H9 (cell line): ENCODE measurements around the gene CRYZ. TPM values are rescaled to one million over a fixed set of nuclear protein-coding genes. Genes with fewer than 3 reads are reported as not detected.
"Not testable (repeated sequence)": the region's sequence is repeated elsewhere in the genome, so short reads cannot be mapped to it uniquely, and the experiment has no call there.

Experiments used
- DNase-seq: peaks from one replicate; pipeline ENCODE4 v3.0.0-alpha.2; 2017
- H2AFZ ChIP-seq: one replicate; pipeline ENCODE4 v1.6.1; 2013; ENCODE audit warnings: mild to moderate bottlenecking, low read length, control low read depth, moderate library complexity
- H2AK5ac ChIP-seq: 2 replicates; pipeline ENCODE4 v1.6.1; 2013; ENCODE audit warnings: low read length, control low read depth, mixed read lengths; ENCODE audit not compliant: insufficient read length
- H2BK120ac ChIP-seq: one replicate; pipeline ENCODE4 v1.6.1; 2013; ENCODE audit warnings: low read depth, mild to moderate bottlenecking, low read length, control low read depth, inconsistent platforms; ENCODE audit not compliant: poor library complexity, severe bottlenecking
- H2BK12ac ChIP-seq: 2 replicates; pipeline ENCODE4 v1.6.1; 2013; ENCODE audit warnings: low read length, control low read depth, mixed read lengths, low read depth; ENCODE audit not compliant: insufficient read length
- H2BK15ac ChIP-seq: 2 replicates; pipeline ENCODE4 v1.6.1; 2013; ENCODE audit warnings: low read depth, low read length, control low read depth
- H2BK20ac ChIP-seq: one replicate; pipeline ENCODE4 v1.6.1; 2013; ENCODE audit warnings: low read depth, mild to moderate bottlenecking, low read length, control low read depth, inconsistent platforms; ENCODE audit not compliant: poor library complexity, severe bottlenecking
- H2BK5ac ChIP-seq: 2 replicates; pipeline ENCODE4 v1.6.1; 2013; ENCODE audit warnings: low read length, control low read depth, mixed read lengths; ENCODE audit not compliant: insufficient read length
- H3K14ac ChIP-seq: 2 replicates; pipeline ENCODE4 v1.6.1; 2013; ENCODE audit warnings: low read length, control low read depth; ENCODE audit not compliant: insufficient read depth
- H3K18ac ChIP-seq: 2 replicates; pipeline ENCODE4 v1.6.1; 2013; ENCODE audit warnings: low read depth, mild to moderate bottlenecking, mixed read lengths, low read length, control low read depth; ENCODE audit not compliant: insufficient read length
- H3K23ac ChIP-seq: 2 replicates; pipeline ENCODE4 v1.6.1; 2013; ENCODE audit warnings: low read length, control low read depth, mixed read lengths, low read depth; ENCODE audit not compliant: insufficient read length
- H3K23me2 ChIP-seq: 2 replicates; pipeline ENCODE4 v1.6.1; 2013; ENCODE audit warnings: low read depth, mild to moderate bottlenecking, mixed read lengths, low read length, control low read depth; ENCODE audit not compliant: insufficient read length, poor library complexity, severe bottlenecking
- H3K27ac ChIP-seq: 2 replicates; pipeline ENCODE4 v1.5.1; 2013; ENCODE audit warnings: low read length, control low read depth, mixed read lengths, low read depth; ENCODE audit not compliant: insufficient read length
- H3K27me3 ChIP-seq: 2 replicates; pipeline ENCODE4 v1.6.1; 2013; ENCODE audit warnings: low read length, control low read depth, inconsistent platforms; ENCODE audit not compliant: insufficient read depth
- H3K4ac ChIP-seq: 2 replicates; pipeline ENCODE4 v1.6.1; 2013; ENCODE audit warnings: low read depth, mild to moderate bottlenecking, control low read depth, inconsistent platforms, low read length, moderate library complexity
- H3K4me1 ChIP-seq: 2 replicates; pipeline ENCODE4 v1.6.1; 2013; ENCODE audit warnings: low read length, control low read depth, inconsistent platforms; ENCODE audit not compliant: insufficient read depth
- H3K4me2 ChIP-seq: 2 replicates; pipeline ENCODE4 v1.6.1; 2013; ENCODE audit warnings: low read length, control low read depth, mixed read lengths; ENCODE audit not compliant: insufficient read length, insufficient read depth
- H3K56ac ChIP-seq: 2 replicates; pipeline ENCODE4 v1.6.1; 2013; ENCODE audit warnings: low read depth, mild to moderate bottlenecking, mixed read lengths, low read length, control low read depth; ENCODE audit not compliant: insufficient read length
- H3K79me1 ChIP-seq: 2 replicates; pipeline ENCODE4 v1.6.1; 2013; ENCODE audit warnings: low read depth, mild to moderate bottlenecking, moderate library complexity, low read length, control low read depth, inconsistent platforms; ENCODE audit not compliant: insufficient read depth, poor library complexity, severe bottlenecking
- H3K79me2 ChIP-seq: 2 replicates; pipeline ENCODE4 v1.6.1; 2013; ENCODE audit warnings: low read length, control low read depth, inconsistent platforms; ENCODE audit not compliant: insufficient read depth
- H3K9ac ChIP-seq: 2 replicates; pipeline ENCODE4 v1.6.1; 2013; ENCODE audit warnings: low read length, control low read depth, mixed read lengths; ENCODE audit not compliant: insufficient read length; ENCODE audit errors: extremely low read depth
- H3K9me3 ChIP-seq: one replicate; pipeline ENCODE4 v1.6.1; 2013; ENCODE audit warnings: low read depth, low read length, inconsistent platforms; ENCODE audit not compliant: control insufficient read depth
- H3T11ph ChIP-seq: one replicate; pipeline ENCODE4 v1.6.1; 2013; ENCODE audit warnings: mild to moderate bottlenecking, low read length, control low read depth, inconsistent platforms
- H4K20me1 ChIP-seq: one replicate; pipeline ENCODE4 v1.6.1; 2013; ENCODE audit not compliant: control insufficient read depth, insufficient read length, insufficient read depth
- H4K5ac ChIP-seq: 2 replicates; pipeline ENCODE4 v1.6.1; 2013; ENCODE audit warnings: low read depth, mild to moderate bottlenecking, mixed read lengths, low read length, control low read depth; ENCODE audit not compliant: insufficient read length
- H4K8ac ChIP-seq: replicated peaks from 2 replicates; pipeline ENCODE4 v1.6.1; 2013; ENCODE audit warnings: low read length, control low read depth, mixed read lengths, low read depth; ENCODE audit not compliant: insufficient read length
- H4K91ac ChIP-seq: 2 replicates; pipeline ENCODE4 v1.6.1; 2013; ENCODE audit warnings: low read depth, mild to moderate bottlenecking, moderate library complexity, mixed read lengths, low read length, control low read depth; ENCODE audit not compliant: insufficient read length
- H3K27ac Mint-ChIP-seq, 3 experiments: 2 replicates in 2 of 3; 3 replicates in 1 of 3; pipeline ENCODE4 v1.8.0; 2020 to 2021; ENCODE audit warnings: mixed read lengths in 3 of 3, mild to moderate bottlenecking in 1 of 3, moderate library complexity in 1 of 3
- H3K27me3 Mint-ChIP-seq: 2 replicates; pipeline ENCODE4 v1.8.0; 2021; ENCODE audit warnings: low read depth, mild to moderate bottlenecking, moderate library complexity, mixed read lengths
- H3K36me3 Mint-ChIP-seq, 3 experiments: 2 replicates in 2 of 3; 3 replicates in 1 of 3; pipeline ENCODE4 v1.8.0; 2020 to 2021; ENCODE audit warnings: low read depth in 3 of 3, mixed read lengths in 3 of 3; ENCODE audit not compliant: insufficient read depth in 1 of 3
- H3K4me1 Mint-ChIP-seq, 2 experiments: 2 replicates each; pipeline ENCODE4 v1.8.0; 2020; ENCODE audit warnings: mixed read lengths in 2 of 2
- H3K4me3 Mint-ChIP-seq, 2 experiments: 2 replicates in 1 of 2; 3 replicates in 1 of 2; pipeline ENCODE4 v1.8.0; 2020 to 2021; ENCODE audit warnings: mild to moderate bottlenecking in 2 of 2, mixed read lengths in 2 of 2, moderate library complexity in 1 of 2
- H3K9me3 Mint-ChIP-seq, 2 experiments: 2 replicates in 1 of 2; 3 replicates in 1 of 2; pipeline ENCODE4 v1.8.0; 2020; ENCODE audit warnings: mild to moderate bottlenecking in 2 of 2, mixed read lengths in 2 of 2, moderate library complexity in 1 of 2
- WGBS: extraction: QIAGEN DNeasy Blood & Tissue Kit; methylation state at CpG from one replicate; pipeline ENCODE4 v1.1.7; 2013; ENCODE audit warnings: missing lambda C conversion rate, low lambda C conversion rate, mixed read lengths; ENCODE audit not compliant: insufficient read length; ENCODE audit errors: extremely low coverage; 5-methylcytosine and 5-hydroxymethylcytosine counted together
- total RNA-seq: library from RNA; stranded (reverse); gene quantifications from 2 replicates; pipeline ENCODE4 v1.2.1, GENCODE V29; 2021
- TF ChIP-seq, protein P1 (sequence below): fragments of 200-600 bp; sonication (generic); conservative IDR thresholded peaks from 3 replicates; pipeline ENCODE4 v1.8.0; 2021; ENCODE audit warnings: antibody characterized with exemption, mild to moderate bottlenecking

CRYZ gene
- total RNA-seq, 1 experiment from 2014 or later = 14.0 TPM

DNA sequence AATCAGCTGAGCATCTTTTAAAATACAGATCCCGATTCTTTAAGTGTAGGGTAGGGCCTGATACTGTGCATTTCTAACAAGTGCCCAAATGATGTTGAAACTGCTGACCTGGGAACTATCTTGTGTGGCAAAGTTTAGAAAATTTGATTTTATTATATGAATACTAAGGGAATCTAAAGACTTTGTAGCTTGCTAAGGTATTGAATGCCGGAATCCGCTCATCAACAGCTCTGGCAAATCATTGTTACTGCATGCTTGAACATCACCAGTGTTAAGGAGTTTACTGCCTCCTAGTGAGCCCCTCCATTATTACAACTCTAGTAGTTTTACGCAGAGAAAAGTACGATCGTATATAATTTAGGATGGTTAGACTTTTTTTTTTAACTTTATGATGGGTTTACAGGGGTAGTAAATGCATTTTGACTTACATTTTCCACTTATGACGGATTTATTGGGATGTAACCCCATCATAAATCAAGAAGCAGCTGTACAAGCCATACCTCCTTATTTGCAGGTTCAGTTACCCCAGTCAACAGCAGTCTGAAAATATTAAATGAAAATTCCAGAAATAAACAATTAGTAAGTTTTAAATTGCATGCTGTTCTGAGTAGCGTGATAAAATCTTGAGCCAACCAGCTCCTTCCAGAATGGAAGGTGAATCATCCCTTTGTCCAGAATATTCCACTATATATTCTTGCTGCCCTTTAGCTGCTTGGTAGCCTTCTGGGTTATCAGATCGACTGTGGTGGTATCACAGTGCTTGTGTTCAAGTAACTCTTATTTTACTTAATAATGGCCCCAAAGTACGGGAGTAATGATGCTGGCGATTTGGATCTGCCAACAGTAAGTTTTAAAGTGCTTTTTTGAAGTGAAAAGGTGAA lies 994 bp upstream of the CRYZ start:
- Histone ChIP-seq H3K4me2 (peak overlapping the region; percentile 49), H3K9me3 (peaks cover 5% of the 10 kb centered on the region), H3K56ac (no peak overlapping the region), H3K27me3 (no peaks in the 10 kb centered on the region), H4K5ac (no peak overlapping the region), H4K8ac (no peak overlapping the region), H2AFZ (no peak overlapping the region), H2BK120ac (no peak overlapping the region), H3K27ac (peak overlapping the region; percentile 94), H3K4me1 (no peaks in the 10 kb centered on the region; the same call in 1 of the 2 replicates), H3K23me2 (no peaks in the 10 kb centered on the region), H3K9ac (peak overlapping the region; percentile 94), H3K23ac (no peak overlapping the region), H4K20me1 (no peaks in the 10 kb centered on the region), H2AK5ac (no peak overlapping the region), H2BK15ac (no peak overlapping the region), H3T11ph (no peak overlapping the region), H3K18ac (peak overlapping the region; percentile 97), H4K91ac (no peak overlapping the region), H2BK5ac (no peak overlapping the region), H2BK12ac (no peak overlapping the region), H3K79me1 (no peaks in the 10 kb centered on the region), H3K79me2 (no peaks in the 10 kb centered on the region), H2BK20ac (no peak overlapping the region), H3K4ac (no peak overlapping the region), H3K14ac (no peak overlapping the region; the same call in 1 of the 2 replicates)
- TF ChIP-seq, protein P1, sequence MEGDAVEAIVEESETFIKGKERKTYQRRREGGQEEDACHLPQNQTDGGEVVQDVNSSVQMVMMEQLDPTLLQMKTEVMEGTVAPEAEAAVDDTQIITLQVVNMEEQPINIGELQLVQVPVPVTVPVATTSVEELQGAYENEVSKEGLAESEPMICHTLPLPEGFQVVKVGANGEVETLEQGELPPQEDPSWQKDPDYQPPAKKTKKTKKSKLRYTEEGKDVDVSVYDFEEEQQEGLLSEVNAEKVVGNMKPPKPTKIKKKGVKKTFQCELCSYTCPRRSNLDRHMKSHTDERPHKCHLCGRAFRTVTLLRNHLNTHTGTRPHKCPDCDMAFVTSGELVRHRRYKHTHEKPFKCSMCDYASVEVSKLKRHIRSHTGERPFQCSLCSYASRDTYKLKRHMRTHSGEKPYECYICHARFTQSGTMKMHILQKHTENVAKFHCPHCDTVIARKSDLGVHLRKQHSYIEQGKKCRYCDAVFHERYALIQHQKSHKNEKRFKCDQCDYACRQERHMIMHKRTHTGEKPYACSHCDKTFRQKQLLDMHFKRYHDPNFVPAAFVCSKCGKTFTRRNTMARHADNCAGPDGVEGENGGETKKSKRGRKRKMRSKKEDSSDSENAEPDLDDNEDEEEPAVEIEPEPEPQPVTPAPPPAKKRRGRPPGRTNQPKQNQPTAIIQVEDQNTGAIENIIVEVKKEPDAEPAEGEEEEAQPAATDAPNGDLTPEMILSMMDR = peak; percentile 73
- Mint-ChIP-seq H3K27ac (peak overlapping the region; percentile 99), H3K4me1 (peaks cover 9 to 32% of the 10 kb centered on the region in 2 experiments), H3K36me3 (peaks cover 16 to 37% (median 20%) of the 10 kb centered on the region in 3 experiments), H3K27me3 (no peaks in the 10 kb centered on the region; the same call in 1 of the 2 replicates), H3K9me3 (peaks cover 3 to 9% of the 10 kb centered on the region in 2 experiments; a peak in 3 of 5 replicates), H3K4me3 (peak overlapping the region; percentile 87 to 89)
- no CpG with 5 or more reads among the region's 11 CpGs for WGBS
- DNase-seq = no peak

DNA sequence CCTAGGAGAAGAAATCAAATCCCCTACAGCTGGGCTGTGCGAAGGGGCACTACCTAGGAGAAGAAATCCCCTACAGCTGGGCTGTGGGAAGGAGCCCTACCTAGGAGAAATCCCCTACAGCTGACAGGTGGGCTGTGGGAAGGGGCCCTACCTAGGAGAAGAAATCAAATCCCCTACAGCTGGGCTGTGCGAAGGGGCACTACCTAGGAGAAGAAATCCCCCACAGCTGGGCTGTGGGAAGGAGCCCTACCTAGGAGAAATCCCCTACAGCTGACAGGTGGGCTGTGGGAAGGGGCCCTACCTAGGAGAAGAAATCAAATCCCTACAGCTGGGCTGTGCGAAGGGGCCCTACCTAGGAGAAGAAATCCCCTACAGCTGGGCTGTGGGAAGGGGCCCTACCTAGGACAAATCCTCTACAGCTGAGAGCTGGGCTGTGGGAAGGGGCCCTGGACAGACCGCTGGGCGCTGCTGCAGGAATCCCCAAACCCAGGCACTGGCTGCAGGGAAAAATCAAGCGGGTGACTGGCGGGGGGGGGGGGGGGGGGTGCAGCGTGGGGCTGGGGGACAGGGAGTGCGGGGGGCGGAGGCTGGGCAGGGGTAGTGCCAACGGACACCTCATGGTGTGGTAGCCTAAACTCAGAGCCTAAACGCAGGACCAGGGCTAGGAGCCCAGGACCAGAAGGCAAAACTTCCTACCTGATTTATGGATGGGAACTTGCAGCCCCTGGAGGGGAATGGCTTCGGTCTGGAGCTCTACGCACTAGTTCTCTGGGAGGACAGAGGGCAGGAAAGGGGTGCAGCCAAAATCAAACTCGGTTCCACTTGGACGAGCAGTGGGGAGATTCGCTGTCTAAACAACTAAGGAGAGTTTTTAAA lies 541 bp downstream of the CRYZ start:
- H2AFZ ChIP-seq = peak overlapping the region; percentile 68
- no CpG with 5 or more reads among the region's 17 CpGs for WGBS

More for the DNA sequence above, 541 bp downstream of the CRYZ start:
- H4K5ac ChIP-seq, DNase-seq, H3K79me2 ChIP-seq, H2BK120ac ChIP-seq, H3K4me1 ChIP-seq, H3T11ph ChIP-seq, H4K8ac ChIP-seq, H2AK5ac ChIP-seq, H2BK12ac ChIP-seq, H3K56ac ChIP-seq, H4K91ac ChIP-seq, H4K20me1 ChIP-seq, H3K23me2 ChIP-seq, H2BK20ac ChIP-seq, H2BK15ac ChIP-seq, H3K27me3 Mint-ChIP-seq, H3K18ac ChIP-seq, H3K27ac ChIP-seq, H3K23ac ChIP-seq, H3K9me3 ChIP-seq, H3K27me3 ChIP-seq, H3K4ac ChIP-seq, H2BK5ac ChIP-seq, H3K79me1 ChIP-seq: not testable (repeated sequence)
- Histone ChIP-seq H3K9ac (peak overlapping the region; percentile 46), H3K14ac (peak overlapping the region; percentile 10; the same call in 1 of the 2 replicates), H3K4me2 (peak overlapping the region; percentile 49)
- H3K4me3 Mint-ChIP-seq = peak overlapping the region; percentile 87 to 89
- peaks cover 0 to 18% of the 10 kb centered on the region in 2 experiments; a peak in 2 of 5 replicates for H3K9me3 Mint-ChIP-seq
- H3K27ac Mint-ChIP-seq = peak overlapping the region in 2 of 3 experiments; percentile 72 to 99; a peak in 4 of 7 replicates
- peaks cover 9 to 32% of the 10 kb centered on the region in 2 experiments for H3K4me1 Mint-ChIP-seq
- peaks cover 11 to 39% (median 14%) of the 10 kb centered on the region in 3 experiments; a peak in 6 of 7 replicates for H3K36me3 Mint-ChIP-seq
